ENCODE data around the gene NRG2.

DNA sequence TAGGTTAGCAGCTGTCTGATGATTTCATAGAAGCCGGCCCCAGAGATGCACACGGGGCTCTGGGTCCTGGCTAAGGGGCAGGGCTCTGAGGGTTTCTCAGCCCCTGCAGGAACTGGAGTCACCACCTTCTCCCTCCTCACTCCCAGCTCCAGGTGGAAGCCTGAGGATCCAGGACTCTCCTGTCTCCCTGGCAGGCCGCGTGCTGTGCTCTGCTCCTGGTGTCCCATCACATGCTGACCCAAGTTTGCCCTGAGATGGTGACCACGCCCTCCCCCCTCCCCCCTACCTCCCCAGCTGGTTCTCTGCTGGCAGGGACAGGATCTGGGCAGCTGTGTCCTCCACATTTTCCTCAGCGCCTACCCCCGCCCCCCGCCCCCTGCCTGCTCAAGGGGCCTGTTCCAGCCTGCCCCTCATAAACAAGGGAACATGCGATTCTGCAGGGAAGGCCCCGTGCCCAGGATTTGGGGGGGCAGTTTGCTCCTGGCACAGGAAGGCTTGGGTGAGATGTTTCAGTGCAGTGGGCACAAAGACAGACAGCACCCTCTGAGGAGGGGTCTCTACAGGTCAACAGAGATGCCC lies 160.0 kb downstream of the NRG2 start:
- TF ChIP-seq RFX5 (IDR thresholded peaks at IDR 0.05) (no peak), JUNB (IDR thresholded peaks at IDR 0.05) (no peak), SREBF2 (IDR thresholded peaks at IDR 0.05) (no peak), RAD21 (conservative IDR thresholded peaks at IDR 0.05 in 1 of 2, IDR thresholded peaks at IDR 0.05 in 1 of 2) (no peak), MAZ (IDR thresholded peaks at IDR 0.05; ENCODE audit: borderline replicate concordance, low read depth, low read length) (no peak), BHLHE40 (IDR thresholded peaks at IDR 0.05; ENCODE audit: low read depth, low read length) (no peak), CBX8 (IDR thresholded peaks at IDR 0.05) (no peak), POLR2A (IDR thresholded peaks at IDR 0.05; ENCODE audit: low read length) (no peak), MAX (IDR thresholded peaks at IDR 0.05) (no peak), EP300 (IDR thresholded peaks at IDR 0.05) (no peak)
- TF ChIP-seq, protein P1, sequence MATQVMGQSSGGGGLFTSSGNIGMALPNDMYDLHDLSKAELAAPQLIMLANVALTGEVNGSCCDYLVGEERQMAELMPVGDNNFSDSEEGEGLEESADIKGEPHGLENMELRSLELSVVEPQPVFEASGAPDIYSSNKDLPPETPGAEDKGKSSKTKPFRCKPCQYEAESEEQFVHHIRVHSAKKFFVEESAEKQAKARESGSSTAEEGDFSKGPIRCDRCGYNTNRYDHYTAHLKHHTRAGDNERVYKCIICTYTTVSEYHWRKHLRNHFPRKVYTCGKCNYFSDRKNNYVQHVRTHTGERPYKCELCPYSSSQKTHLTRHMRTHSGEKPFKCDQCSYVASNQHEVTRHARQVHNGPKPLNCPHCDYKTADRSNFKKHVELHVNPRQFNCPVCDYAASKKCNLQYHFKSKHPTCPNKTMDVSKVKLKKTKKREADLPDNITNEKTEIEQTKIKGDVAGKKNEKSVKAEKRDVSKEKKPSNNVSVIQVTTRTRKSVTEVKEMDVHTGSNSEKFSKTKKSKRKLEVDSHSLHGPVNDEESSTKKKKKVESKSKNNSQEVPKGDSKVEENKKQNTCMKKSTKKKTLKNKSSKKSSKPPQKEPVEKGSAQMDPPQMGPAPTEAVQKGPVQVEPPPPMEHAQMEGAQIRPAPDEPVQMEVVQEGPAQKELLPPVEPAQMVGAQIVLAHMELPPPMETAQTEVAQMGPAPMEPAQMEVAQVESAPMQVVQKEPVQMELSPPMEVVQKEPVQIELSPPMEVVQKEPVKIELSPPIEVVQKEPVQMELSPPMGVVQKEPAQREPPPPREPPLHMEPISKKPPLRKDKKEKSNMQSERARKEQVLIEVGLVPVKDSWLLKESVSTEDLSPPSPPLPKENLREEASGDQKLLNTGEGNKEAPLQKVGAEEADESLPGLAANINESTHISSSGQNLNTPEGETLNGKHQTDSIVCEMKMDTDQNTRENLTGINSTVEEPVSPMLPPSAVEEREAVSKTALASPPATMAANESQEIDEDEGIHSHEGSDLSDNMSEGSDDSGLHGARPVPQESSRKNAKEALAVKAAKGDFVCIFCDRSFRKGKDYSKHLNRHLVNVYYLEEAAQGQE (IDR thresholded peaks at IDR 0.05) = no peak
- TF ChIP-seq, protein P2, sequence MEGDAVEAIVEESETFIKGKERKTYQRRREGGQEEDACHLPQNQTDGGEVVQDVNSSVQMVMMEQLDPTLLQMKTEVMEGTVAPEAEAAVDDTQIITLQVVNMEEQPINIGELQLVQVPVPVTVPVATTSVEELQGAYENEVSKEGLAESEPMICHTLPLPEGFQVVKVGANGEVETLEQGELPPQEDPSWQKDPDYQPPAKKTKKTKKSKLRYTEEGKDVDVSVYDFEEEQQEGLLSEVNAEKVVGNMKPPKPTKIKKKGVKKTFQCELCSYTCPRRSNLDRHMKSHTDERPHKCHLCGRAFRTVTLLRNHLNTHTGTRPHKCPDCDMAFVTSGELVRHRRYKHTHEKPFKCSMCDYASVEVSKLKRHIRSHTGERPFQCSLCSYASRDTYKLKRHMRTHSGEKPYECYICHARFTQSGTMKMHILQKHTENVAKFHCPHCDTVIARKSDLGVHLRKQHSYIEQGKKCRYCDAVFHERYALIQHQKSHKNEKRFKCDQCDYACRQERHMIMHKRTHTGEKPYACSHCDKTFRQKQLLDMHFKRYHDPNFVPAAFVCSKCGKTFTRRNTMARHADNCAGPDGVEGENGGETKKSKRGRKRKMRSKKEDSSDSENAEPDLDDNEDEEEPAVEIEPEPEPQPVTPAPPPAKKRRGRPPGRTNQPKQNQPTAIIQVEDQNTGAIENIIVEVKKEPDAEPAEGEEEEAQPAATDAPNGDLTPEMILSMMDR (IDR thresholded peaks at IDR 0.05) = no peak
- TF ChIP-seq, protein P3, sequence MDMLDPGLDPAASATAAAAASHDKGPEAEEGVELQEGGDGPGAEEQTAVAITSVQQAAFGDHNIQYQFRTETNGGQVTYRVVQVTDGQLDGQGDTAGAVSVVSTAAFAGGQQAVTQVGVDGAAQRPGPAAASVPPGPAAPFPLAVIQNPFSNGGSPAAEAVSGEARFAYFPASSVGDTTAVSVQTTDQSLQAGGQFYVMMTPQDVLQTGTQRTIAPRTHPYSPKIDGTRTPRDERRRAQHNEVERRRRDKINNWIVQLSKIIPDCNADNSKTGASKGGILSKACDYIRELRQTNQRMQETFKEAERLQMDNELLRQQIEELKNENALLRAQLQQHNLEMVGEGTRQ (IDR thresholded peaks at IDR 0.05) = no peak

All from A549 (cell line).